ENCODE data around the gene HMMR. TPM values are rescaled to one million over a fixed set of nuclear protein-coding genes. Genes with fewer than 3 reads are reported as not detected.

The HMMR gene
- total RNA-seq, 1 donor from 2014 or later, result 25.9 TPM

DNA sequence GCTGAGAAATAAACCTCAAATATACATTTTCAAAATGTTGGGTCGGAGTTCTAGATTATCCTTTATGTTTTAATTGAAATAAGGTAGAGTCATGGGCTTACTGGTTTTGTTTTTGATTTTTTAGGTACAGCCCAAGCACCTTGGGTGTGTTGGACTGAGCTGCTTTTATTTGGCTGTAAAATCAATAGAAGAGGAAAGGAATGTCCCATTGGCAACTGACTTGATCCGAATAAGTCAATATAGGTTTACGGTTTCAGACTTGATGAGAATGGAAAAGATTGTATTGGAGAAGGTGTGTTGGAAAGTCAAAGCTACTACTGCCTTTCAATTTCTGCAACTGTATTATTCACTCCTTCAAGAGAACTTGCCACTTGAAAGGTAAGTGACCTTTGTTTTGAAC lies 19.5 kb upstream of the HMMR start:
- no peak for DNase-seq (ENCODE audit: extremely low spot score, unreplicated experiment)
- H3K36me3 Mint-ChIP-seq, result peaks cover 36% of the 10 kb centered on the region
- peak overlapping the region; percentile 38 for H3K4me3 Mint-ChIP-seq
- no peaks in the 10 kb centered on the region for H3K27me3 Mint-ChIP-seq
- peaks cover 34% of the 10 kb centered on the region for H3K4me1 Mint-ChIP-seq (ENCODE audit: unreplicated experiment)
- TF ChIP-seq, protein P1, sequence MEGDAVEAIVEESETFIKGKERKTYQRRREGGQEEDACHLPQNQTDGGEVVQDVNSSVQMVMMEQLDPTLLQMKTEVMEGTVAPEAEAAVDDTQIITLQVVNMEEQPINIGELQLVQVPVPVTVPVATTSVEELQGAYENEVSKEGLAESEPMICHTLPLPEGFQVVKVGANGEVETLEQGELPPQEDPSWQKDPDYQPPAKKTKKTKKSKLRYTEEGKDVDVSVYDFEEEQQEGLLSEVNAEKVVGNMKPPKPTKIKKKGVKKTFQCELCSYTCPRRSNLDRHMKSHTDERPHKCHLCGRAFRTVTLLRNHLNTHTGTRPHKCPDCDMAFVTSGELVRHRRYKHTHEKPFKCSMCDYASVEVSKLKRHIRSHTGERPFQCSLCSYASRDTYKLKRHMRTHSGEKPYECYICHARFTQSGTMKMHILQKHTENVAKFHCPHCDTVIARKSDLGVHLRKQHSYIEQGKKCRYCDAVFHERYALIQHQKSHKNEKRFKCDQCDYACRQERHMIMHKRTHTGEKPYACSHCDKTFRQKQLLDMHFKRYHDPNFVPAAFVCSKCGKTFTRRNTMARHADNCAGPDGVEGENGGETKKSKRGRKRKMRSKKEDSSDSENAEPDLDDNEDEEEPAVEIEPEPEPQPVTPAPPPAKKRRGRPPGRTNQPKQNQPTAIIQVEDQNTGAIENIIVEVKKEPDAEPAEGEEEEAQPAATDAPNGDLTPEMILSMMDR (conservative IDR thresholded peaks at IDR 0.05), result no peak
- no peaks in the 10 kb centered on the region for H3K9me3 Mint-ChIP-seq
- H3K27ac Mint-ChIP-seq, result no peak overlapping the region

- Mint-ChIP-seq H3K27me3 (no peaks in the 10 kb centered on the region), H3K27ac (no peak overlapping the region)
These were observed 15.9 kb upstream of the HMMR start for GRCh38 chr5:163444526-163444925.

DNA sequence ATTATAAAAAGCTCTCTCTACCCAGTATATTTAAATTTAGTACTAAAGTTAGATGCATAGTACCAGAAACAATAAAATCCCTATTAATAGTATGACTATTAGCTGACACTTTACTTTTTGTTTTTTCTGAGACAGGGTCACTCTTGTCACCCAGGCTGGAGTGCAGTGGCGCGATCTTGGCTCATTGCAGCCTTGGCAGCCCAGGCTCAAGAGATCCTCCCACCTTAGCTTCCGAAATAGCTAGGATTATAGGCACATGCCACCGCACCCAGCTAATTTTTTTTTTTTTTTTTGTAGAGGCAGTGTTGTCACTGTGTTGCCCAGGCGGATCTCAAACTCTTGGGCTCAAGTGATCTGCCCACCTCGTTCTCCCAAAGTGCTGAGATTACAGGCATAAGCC lies 15.1 kb upstream of the HMMR start:
- Mint-ChIP-seq H3K36me3 (peaks cover 48% of the 10 kb centered on the region), H3K27ac (no peak overlapping the region), H3K27me3 (no peaks in the 10 kb centered on the region), H3K9me3 (no peaks in the 10 kb centered on the region), H3K4me1 (ENCODE audit: unreplicated experiment) (peaks cover 10% of the 10 kb centered on the region), H3K4me3 (no peak overlapping the region)
- no peak for DNase-seq (ENCODE audit: extremely low spot score, unreplicated experiment)
- TF ChIP-seq, protein P1 (conservative IDR thresholded peaks at IDR 0.05), result no peak

More at GRCh38 chr5:163444526-163444925, 15.9 kb upstream of the HMMR start:
- no peak for DNase-seq (ENCODE audit: extremely low spot score, unreplicated experiment)
- Mint-ChIP-seq H3K36me3 (peaks cover 49% of the 10 kb centered on the region), H3K4me1 (ENCODE audit: unreplicated experiment) (peaks cover 16% of the 10 kb centered on the region), H3K9me3 (no peaks in the 10 kb centered on the region), H3K4me3 (no peak overlapping the region)
- TF ChIP-seq, protein P1 (conservative IDR thresholded peaks at IDR 0.05), result no peak

GRCh38 chr5:163447191-163447590 lies 13.2 kb upstream of the HMMR start:
- no peaks in the 10 kb centered on the region for H3K4me1 Mint-ChIP-seq (ENCODE audit: unreplicated experiment)
- TF ChIP-seq, protein P1 (conservative IDR thresholded peaks at IDR 0.05), result no peak
- DNase-seq (ENCODE audit: extremely low spot score, unreplicated experiment), result no peak
- H3K4me3 Mint-ChIP-seq, result no peak overlapping the region
- no peak overlapping the region for H3K27ac Mint-ChIP-seq
- H3K9me3 Mint-ChIP-seq, result no peaks in the 10 kb centered on the region
- no peaks in the 10 kb centered on the region for H3K27me3 Mint-ChIP-seq
- peaks cover 47% of the 10 kb centered on the region for H3K36me3 Mint-ChIP-seq

GRCh38 chr5:163447875-163448274 lies 12.6 kb upstream of the HMMR start:
- H3K27ac Mint-ChIP-seq, result no peak overlapping the region
- DNase-seq (ENCODE audit: extremely low spot score, unreplicated experiment), result no peak
- no peaks in the 10 kb centered on the region for H3K27me3 Mint-ChIP-seq
- peaks cover 46% of the 10 kb centered on the region for H3K36me3 Mint-ChIP-seq
- no peaks in the 10 kb centered on the region for H3K9me3 Mint-ChIP-seq
- H3K4me3 Mint-ChIP-seq, result no peak overlapping the region
- no peaks in the 10 kb centered on the region for H3K4me1 Mint-ChIP-seq (ENCODE audit: unreplicated experiment)
- TF ChIP-seq, protein P1 (conservative IDR thresholded peaks at IDR 0.05), result no peak

DNA sequence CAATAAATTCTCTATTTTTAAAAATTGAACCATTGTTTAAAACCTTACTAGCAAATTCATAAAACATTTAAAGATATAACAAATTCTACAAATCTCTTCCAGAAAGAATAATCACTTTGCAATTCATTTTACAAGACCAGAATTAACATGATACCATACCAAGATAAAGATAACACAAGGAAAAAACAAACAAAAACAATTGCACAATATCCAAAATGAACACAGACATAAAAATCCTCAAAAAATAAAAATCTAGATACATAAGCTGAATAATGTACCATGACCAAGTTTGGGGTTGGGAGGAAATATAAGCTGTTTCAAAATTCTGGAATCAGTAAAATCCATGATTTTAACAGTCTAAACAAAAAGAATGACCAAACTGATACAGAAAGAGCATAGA lies 11.9 kb upstream of the HMMR start:
- TF ChIP-seq, protein P1 (conservative IDR thresholded peaks at IDR 0.05), result no peak
- Mint-ChIP-seq H3K36me3 (peaks cover 47% of the 10 kb centered on the region), H3K27me3 (no peaks in the 10 kb centered on the region)

More for the DNA sequence above, 11.9 kb upstream of the HMMR start:
- Mint-ChIP-seq H3K4me1 (ENCODE audit: unreplicated experiment) (no peaks in the 10 kb centered on the region), H3K9me3 (no peaks in the 10 kb centered on the region), H3K4me3 (no peak overlapping the region), H3K27ac (no peak overlapping the region)
- no peak for DNase-seq (ENCODE audit: extremely low spot score, unreplicated experiment)
